Prostate gland (tissue), 2 donors: Measurements from ENCODE around the gene KPNA1. TPM values are rescaled to one million over a fixed set of nuclear protein-coding genes. Genes with fewer than 3 reads are reported as not detected.
A peak's percentile ranks its signal among the peaks of the same experiment; 100 is the strongest.

Experiments used
- DNase-seq: peaks from one replicate; pipeline ENCODE4 v3.0.0-alpha.2; 2019; ENCODE audit warnings: low spot score
- H3K27ac ChIP-seq, 2 donors: fragments of 200-600 bp; sonication (generic); 2 replicates each; pipeline ENCODE4 v1.5.1; 2017 to 2019
- H3K27me3 ChIP-seq: fragments of 200-600 bp; sonication (generic); replicated peaks from 2 replicates; pipeline ENCODE4 v1.5.1; 2019; ENCODE audit not compliant: insufficient read depth
- H3K36me3 ChIP-seq, 2 donors: fragments of 200-600 bp; sonication (generic); 1 replicate in 1 of 2; 2 replicates in 1 of 2; pipeline versions ENCODE4 v1.5.1 to v1.8.1; 2017 to 2019
- H3K4me1 ChIP-seq: fragments of 200-600 bp; sonication (generic); replicated peaks from 2 replicates; pipeline ENCODE4 v1.5.1; 2019
- H3K4me3 ChIP-seq, 2 donors: fragments of 200-600 bp; sonication (generic); 2 replicates each; pipeline ENCODE4 v1.5.1; 2017 to 2019
- H3K9me3 ChIP-seq: fragments of 200-600 bp; sonication (generic); 2 replicates; pipeline ENCODE4 v1.5.1; 2017
- POLR2A ChIP-seq: fragments of 450-650 bp; IDR thresholded peaks from one replicate; pipeline ENCODE4 v1.6.1; 2016; ENCODE audit warnings: antibody characterized with exemption, mild to moderate bottlenecking
- POLR2AphosphoS5 ChIP-seq: sonication (generic); formaldehyde crosslinking; IDR thresholded peaks from one replicate; pipeline ENCODE4 v1.6.1; 2017; ENCODE audit warnings: antibody characterized with exemption
- WGBS: methylation state at CpG from one replicate; pipeline ENCODE4 v1.1.5; 2018; 5-methylcytosine and 5-hydroxymethylcytosine counted together
- intact Hi-C: fragments of 100-400 bp; cut with DNase I; formaldehyde crosslinking; loops from one replicate; pipeline ENCODE4 v1.14.2; 2022
- total RNA-seq, 2 donors: library from RNA; depleted of rRNA; stranded (reverse); fragments of >200 nt; gene quantifications; one replicate each; pipeline ENCODE4 v1.1.0, GENCODE V29; 2016
- TF ChIP-seq, protein P1 (sequence below), 4 experiments: fragments of 200-600 bp in 2 of 4; fragments of 450-650 bp in 2 of 4; sonication (generic) in 2 of 4; IDR thresholded peaks; 1 replicate in 3 of 4; 2 replicates in 1 of 4; pipeline ENCODE4 v1.5.1; 2016 to 2019; ENCODE audit warnings: antibody characterized with exemption in 4 of 4, mild to moderate bottlenecking in 2 of 4, moderate library complexity in 2 of 4

The KPNA1 gene
- 10 to 100 TPM; 27.1 to 38.7 TPM for total RNA-seq

GRCh38 chr3:122514123-122515019, at the start of gene KPNA1:
KPNA1 (minus strand) TSS chr3:122514939; CDS start chr3:122496565, 18,374 bp downstream.
- Histone ChIP-seq H3K27ac (peak within 1 kb of the TSS; percentile 92 to 96), H3K9me3 (no peaks in the 10 kb centered on the region), H3K36me3 (no peaks in the 10 kb centered on the region), H3K4me3 (peak within 1 kb of the TSS; percentile 86 to 87), H3K4me1 (no peaks in the 10 kb centered on the region), H3K27me3 (no peaks in the 10 kb centered on the region)
- TF ChIP-seq POLR2AphosphoS5 = peak; percentile 85
- TF ChIP-seq, protein P1, sequence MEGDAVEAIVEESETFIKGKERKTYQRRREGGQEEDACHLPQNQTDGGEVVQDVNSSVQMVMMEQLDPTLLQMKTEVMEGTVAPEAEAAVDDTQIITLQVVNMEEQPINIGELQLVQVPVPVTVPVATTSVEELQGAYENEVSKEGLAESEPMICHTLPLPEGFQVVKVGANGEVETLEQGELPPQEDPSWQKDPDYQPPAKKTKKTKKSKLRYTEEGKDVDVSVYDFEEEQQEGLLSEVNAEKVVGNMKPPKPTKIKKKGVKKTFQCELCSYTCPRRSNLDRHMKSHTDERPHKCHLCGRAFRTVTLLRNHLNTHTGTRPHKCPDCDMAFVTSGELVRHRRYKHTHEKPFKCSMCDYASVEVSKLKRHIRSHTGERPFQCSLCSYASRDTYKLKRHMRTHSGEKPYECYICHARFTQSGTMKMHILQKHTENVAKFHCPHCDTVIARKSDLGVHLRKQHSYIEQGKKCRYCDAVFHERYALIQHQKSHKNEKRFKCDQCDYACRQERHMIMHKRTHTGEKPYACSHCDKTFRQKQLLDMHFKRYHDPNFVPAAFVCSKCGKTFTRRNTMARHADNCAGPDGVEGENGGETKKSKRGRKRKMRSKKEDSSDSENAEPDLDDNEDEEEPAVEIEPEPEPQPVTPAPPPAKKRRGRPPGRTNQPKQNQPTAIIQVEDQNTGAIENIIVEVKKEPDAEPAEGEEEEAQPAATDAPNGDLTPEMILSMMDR (IDR thresholded peaks at IDR 0.05) = no peak
- peak; percentile 91 for TF ChIP-seq POLR2A
- 1% methylated on average over 44 of the region's 109 CpGs for WGBS
- DNase-seq = peak; percentile 76
- intact Hi-C loops = loop anchor here (10.0 kb wide), 1 partner anchor 100 kb away; the partner anchor contains the start of gene WDR5B

DNA sequence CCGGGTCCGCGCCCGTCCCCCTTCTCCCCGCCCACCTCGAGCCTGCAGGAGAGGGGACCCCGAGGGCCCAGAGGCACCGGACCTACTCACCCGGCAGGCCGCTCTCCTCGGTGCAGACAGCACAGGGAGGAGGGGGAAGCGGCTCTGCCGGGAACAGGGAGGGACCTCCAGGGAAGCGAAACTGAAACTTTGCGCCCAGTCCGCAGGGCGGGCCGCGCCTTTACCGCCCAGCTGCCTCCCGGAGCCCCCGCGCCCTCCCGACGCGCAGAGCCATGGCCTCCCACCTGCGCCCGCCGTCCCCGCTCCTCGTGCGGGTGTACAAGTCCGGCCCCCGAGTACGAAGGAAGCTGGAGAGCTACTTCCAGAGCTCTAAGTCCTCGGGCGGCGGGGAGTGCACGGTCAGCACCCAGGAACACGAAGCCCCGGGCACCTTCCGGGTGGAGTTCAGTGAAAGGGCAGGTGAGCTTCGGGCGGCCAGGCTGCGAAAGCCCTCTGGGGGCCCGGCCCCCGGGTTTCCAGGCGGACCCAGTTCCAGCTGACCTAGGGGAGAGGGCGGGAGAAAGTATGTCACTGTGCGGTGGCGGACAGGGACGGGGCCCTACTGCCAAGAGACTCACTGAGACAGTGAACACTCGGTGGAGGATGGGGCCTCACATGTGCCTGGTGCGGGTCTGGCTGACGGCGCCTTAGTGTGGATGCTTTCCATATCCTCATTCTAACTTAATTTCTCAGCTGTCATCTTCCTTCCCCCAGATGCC, 49.6 kb upstream of the KPNA1 start, which contains the start of the genes DTX3L and PARP9:
DTX3L (plus strand) TSS at position 184 of the 758 bp plus-strand sequence; CDS start at position 273, 89 bp downstream.
PARP9 (minus strand) TSS at position 146 of the 758 bp plus-strand sequence. CDS start 4,680 bp downstream, outside the sequence.
- H3K27ac ChIP-seq = peak within 1 kb of the TSS; percentile 96
- peak; percentile 81 for DNase-seq

GRCh38 chr3:122563717-122564025, 48.9 kb upstream of the KPNA1 start:
- intact Hi-C loops = loop anchor here (5.0 kb wide), 1 partner anchor 234 kb away; the partner anchor contains the start of gene SLC49A4
- Histone ChIP-seq H3K9me3 (no peaks in the 10 kb centered on the region), H3K27ac (peak overlapping the region; percentile 96), H3K4me1 (peaks cover 7% of the 10 kb centered on the region), H3K4me3 (peak overlapping the region; percentile 76 to 78), H3K36me3 (peaks cover 0 to 5% of the 10 kb centered on the region in 2 donors), H3K27me3 (no peaks in the 10 kb centered on the region)
- no peak for TF ChIP-seq POLR2AphosphoS5
- no peak for TF ChIP-seq POLR2A
- TF ChIP-seq, protein P1 (IDR thresholded peaks at IDR 0.05) = no peak
- 32% methylated on average over 5 of the region's 5 CpGs for WGBS
- peak; percentile 5 for DNase-seq

More for the DNA sequence above, 49.6 kb upstream of the KPNA1 start, which contains the start of the genes DTX3L and PARP9:
- Histone ChIP-seq H3K36me3 (no peaks in the 10 kb centered on the region), H3K4me1 (peaks cover 7% of the 10 kb centered on the region), H3K4me3 (peak within 1 kb of the TSS; percentile 76 to 78), H3K9me3 (no peaks in the 10 kb centered on the region), H3K27me3 (no peaks in the 10 kb centered on the region)
- WGBS = under 1% methylated on average over 48 of the region's 56 CpGs
- TF ChIP-seq, protein P1 (IDR thresholded peaks at IDR 0.05) = no peak
- peak; percentile 65 for TF ChIP-seq POLR2AphosphoS5
- TF ChIP-seq POLR2A = peak; percentile 82
- intact Hi-C loops = loop anchor here (5.0 kb wide), 1 partner anchor 233 kb away; the partner anchor contains the start of gene SLC49A4

DNA sequence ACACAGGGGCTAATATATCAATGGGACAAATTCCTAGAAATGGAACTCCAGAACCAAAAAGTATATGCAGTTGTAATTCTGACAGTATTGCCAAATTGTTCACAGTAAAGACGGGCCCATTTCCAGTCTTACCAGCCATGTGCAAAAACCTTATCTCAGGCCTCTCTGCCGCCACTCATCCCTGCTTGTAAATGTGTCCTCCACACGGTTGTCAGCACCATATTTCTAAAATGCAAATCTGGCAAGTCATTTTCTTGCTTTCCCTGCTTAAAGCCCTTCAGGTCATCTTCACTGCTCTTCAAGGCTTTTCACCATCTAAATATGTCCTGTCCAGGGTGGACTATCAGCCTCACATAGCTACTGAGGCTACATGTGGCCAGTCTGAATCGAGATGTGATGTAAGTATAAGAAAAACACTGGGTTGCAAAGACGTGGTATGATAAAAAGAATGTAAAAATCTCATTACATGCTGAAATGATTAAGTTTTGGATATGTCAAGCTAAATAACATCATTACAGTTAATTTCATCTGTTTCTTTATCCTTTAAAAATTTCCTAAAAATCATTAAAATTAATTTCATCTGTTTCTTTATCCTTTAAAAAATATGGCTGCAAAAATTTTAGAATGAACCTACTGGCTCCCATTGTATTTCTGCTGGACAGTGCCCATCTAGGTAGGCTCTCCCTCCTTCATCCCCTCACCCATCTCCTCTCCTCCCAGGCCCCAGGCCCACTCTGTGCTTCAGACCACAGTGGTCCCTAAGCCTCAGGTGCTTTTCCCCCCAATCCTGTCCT, 48.4 kb upstream of the KPNA1 start:
- H3K4me3 ChIP-seq = peak overlapping the region; percentile 76 to 78
- TF ChIP-seq POLR2A (no peak), POLR2AphosphoS5 (no peak)
- TF ChIP-seq, protein P1 (IDR thresholded peaks at IDR 0.05) = no peak
- no peaks in the 10 kb centered on the region for H3K27me3 ChIP-seq
- intact Hi-C loops = loop anchor here (5.0 kb wide), 1 partner anchor 234 kb away; the partner anchor contains the start of gene SLC49A4
- peaks cover 0 to 7% of the 10 kb centered on the region in 2 donors for H3K36me3 ChIP-seq
- 50% methylated on average over 5 of the region's 5 CpGs for WGBS
- DNase-seq = no peak
- peaks cover 7% of the 10 kb centered on the region for H3K4me1 ChIP-seq
- peak overlapping the region; percentile 96 for H3K27ac ChIP-seq
- H3K9me3 ChIP-seq = no peaks in the 10 kb centered on the region
